Measurements from ENCODE around the gene TCF25.

DNA sequence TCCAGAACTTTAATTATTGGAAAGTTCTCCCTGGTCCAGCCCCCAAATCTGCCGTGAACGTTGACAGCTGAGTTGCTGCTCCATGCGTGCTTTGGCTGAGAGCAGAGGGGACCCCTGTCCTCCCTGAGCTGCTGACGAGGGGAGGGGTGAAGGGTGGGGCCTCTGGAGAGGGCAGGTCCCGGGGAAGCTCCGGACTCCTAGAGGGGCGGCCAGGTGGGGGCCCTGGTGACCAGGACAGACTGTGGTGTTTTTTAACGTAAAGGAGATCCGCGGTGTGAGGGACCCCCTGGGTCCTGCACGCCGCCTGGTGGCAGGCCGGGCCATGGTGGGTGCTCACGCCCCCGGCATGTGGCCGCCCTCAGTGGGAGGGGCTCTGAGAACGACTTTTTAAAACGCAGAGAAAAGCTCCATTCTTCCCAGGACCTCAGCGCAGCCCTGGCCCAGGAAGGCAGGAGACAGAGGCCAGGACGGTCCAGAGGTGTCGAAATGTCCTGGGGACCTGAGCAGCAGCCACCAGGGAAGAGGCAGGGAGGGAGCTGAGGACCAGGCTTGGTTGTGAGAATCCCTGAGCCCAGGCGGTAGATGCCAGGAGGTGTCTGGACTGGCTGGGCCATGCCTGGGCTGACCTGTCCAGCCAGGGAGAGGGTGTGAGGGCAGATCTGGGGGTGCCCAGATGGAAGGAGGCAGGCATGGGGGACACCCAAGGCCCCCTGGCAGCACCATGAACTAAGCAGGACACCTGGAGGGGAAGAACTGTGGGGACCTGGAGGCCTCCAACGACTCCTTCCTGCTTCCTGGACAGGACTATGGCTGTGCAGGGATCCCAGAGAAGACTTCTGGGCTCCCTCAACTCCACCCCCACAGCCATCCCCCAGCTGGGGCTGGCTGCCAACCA is 45.3 kb downstream of the TCF25 start, which contains the start of gene MC1R:
- no peak for TF ChIP-seq POLR2A (IDR thresholded peaks at IDR 0.05; ENCODE audit: low read depth, low read length)
- no peak for TF ChIP-seq POLR2AphosphoS5 (IDR thresholded peaks at IDR 0.05; ENCODE audit: low read depth, low read length)
